VCaP (cell line): ENCODE results near the gene KRTAP10-5.
"Not testable (repeated sequence)": the region's sequence is repeated elsewhere in the genome, so short reads cannot be mapped to it uniquely, and the experiment has no call there.

Experiments used
- H3K27ac ChIP-seq: fragments of 450-650 bp; 2 replicates; pipeline ENCODE4 v1.5.1; 2017
- TF ChIP-seq, protein P1 (sequence below): fragments of 450-650 bp; conservative IDR thresholded peaks from 2 replicates; pipeline ENCODE4 v1.5.1; 2017; ENCODE audit warnings: mild to moderate bottlenecking, moderate library complexity

The KRTAP10-5 gene

DNA sequence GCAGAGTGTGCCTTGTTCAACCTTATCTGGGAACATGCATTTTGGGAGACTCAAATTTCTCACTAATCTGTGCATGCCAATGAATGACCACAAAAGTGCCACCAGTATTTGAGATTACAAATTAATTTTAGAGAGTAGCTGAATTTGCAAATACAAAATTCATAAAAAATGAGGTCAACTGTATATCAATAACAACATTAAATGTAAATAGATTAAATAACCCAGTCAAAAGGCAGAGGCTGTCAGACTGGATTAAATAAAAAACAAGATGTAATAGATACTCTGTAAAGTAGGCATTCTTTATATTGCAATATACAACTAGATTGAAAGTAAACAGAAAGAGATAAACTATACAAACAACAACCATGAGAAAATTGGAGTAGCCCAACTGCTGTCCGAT, 16.3 kb downstream of the KRTAP10-5 start:
- TF ChIP-seq, protein P1, sequence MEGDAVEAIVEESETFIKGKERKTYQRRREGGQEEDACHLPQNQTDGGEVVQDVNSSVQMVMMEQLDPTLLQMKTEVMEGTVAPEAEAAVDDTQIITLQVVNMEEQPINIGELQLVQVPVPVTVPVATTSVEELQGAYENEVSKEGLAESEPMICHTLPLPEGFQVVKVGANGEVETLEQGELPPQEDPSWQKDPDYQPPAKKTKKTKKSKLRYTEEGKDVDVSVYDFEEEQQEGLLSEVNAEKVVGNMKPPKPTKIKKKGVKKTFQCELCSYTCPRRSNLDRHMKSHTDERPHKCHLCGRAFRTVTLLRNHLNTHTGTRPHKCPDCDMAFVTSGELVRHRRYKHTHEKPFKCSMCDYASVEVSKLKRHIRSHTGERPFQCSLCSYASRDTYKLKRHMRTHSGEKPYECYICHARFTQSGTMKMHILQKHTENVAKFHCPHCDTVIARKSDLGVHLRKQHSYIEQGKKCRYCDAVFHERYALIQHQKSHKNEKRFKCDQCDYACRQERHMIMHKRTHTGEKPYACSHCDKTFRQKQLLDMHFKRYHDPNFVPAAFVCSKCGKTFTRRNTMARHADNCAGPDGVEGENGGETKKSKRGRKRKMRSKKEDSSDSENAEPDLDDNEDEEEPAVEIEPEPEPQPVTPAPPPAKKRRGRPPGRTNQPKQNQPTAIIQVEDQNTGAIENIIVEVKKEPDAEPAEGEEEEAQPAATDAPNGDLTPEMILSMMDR, result no peak
- H3K27ac ChIP-seq, result no peak overlapping the region

DNA sequence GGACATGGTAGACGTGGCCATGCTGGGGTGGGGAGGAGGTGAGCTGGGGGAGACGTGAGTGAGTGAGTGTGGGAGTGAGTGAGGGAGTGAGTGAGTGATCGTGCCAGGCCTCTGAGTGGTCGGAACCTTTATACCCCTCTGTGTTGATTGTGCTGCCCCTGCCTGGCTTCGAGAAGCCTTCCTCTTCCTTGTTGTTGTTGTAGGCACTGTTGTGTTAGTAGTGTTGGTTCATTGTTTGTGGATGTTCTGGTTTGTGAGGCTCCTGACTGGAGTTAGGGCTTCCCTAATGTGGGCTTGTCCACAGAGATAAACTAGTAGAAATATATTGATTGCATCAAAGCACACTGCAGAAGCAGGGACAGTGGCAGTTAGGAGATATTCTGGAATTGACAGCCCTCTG, 21.7 kb downstream of the KRTAP10-5 start, which contains the start of gene KRTAP10-3:
Gene KRTAP10-3, minus strand, starts transcription at position 101 of the 400 bp plus-strand sequence. Its CDS starts 80 bp downstream, at position 21.
- TF ChIP-seq, protein P1, result no peak

DNA sequence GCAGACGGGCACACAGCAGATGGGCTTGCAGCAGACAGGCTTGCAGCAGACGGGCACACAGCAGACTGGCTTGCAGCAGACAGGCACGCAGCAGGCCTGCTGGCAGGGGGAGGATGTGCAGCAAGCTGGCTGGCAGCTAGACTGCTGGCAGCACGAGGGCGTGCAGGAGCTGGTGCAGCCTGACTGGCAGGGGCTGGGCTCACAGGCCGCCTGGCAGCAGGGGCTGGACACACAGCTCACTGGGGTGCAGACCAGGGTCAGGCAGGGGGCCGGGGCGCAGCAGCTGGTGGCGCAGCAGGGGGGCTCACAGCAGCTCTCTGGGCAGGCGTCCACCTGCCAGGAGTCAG, 22.1 kb downstream of the KRTAP10-5 start:
- H3K27ac ChIP-seq, result not testable (repeated sequence)

More for the DNA sequence above, 21.7 kb downstream of the KRTAP10-5 start, which contains the start of gene KRTAP10-3:
- H3K27ac ChIP-seq, result no peak within 1 kb of the TSS

DNA sequence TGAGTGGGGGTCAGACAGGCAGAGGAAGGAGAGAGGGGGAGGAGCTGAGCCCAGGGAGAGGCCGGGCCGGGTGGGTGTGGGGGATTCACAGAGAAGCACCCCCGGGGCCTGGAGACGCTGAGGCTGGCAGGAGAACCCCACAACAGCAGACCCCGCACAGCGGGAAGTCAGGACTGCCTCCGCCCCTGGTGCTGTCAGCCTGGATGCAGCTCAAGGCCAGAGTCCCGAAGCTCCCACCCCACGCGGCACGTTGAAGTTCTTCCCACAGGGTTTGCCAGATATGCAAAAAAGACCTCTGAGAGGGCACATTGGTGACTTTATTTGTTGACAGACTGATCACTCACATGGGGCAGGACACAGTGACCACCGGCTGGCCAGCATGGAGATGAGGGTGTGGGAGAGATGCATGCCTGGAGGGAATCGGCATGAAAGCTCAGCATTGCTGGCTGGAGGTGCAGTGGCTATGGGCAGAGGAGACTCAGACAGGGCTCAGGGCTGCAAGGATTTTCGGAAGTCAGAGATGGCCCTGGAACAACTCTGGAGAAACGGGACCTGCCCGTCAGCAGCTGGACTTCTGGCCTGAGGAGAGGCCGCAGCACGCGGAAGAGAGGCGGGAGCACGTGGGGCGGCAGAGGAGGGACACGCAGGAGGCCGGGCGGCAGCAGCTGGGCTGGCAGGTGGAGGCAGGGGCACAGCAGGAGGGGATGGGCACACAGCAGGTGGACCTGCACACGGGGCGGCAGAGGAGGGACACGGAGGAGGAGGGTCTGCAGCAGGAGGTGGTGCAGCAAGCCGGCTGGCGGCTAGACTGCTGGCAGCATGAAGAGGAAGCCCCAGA, 22.7 kb downstream of the KRTAP10-5 start:
- no peak overlapping the region for H3K27ac ChIP-seq
- TF ChIP-seq, protein P1, result no peak

DNA sequence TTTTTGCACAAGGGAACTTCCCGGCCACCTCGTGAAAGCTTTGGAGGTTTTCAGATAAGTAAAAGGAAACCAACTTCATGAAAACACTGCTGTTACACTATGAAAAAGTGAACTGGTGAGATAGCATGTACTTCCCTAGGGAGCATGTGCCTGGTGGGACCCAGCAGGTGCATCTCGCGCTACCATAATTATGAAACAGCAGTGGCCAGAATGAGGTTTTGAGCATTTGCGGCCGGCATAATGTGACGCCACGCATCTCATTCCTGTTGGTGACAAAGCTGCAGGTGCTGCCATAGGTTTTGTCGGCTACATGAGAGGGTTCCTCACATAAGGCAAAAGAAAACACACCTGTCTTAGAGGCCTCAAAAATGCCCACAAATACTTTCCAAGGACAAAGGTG, 23.5 kb downstream of the KRTAP10-5 start:
- TF ChIP-seq, protein P1, result no peak
- H3K27ac ChIP-seq, result no peak overlapping the region

DNA sequence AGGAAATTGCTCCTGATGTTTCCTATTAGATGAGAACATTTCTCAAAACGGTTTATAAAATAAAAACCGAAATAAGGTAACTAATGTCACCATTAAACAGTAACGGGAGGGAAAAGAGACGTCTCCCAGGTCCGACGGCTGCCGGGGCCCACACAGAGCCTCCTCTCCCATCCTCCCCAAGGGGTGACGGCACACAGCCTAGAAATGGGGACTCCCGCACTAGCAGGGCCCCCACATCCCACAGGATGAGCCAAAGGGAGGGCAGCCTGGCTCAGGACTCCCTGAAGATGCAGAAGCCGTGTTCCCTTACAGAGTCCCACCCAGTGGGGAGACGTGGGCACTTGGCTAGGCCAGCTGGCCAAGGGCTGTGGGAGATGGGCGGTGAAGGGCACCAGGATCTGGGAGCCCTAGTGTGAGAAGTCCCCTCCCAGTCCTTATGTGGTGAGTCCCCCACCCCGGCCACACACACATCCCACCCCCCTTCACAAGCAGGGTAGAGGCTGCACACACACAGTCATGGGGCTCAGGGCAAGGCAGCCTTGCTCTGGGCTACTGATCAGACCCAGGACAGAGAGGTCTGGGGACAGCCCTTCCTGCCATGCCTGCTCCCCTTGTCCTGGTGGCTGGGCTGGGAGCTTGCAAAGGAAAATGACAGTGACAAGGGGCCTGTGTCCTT, 25.1 kb downstream of the KRTAP10-5 start:
- TF ChIP-seq, protein P1, result no peak

DNA sequence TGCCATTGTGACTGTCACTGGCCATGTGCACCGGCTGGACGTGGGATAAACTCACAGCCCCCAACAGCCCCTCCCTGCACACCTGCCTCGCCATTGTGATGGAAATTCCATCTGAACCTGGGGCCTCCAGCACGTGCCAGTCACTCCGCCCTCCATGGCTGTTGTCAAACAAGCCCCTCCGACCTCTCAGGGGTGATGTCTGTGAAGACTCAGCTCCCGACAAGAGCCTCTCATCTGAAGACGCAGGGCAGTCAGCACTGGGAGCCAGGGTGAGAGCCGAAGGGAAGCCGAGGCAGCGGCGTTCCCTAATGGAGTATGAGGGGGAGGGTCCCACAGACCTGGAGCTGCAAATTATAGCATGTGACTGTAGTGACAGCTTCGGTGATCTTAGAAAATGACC, 27.7 kb downstream of the KRTAP10-5 start:
- no peak overlapping the region for H3K27ac ChIP-seq
- TF ChIP-seq, protein P1, result no peak

More for the DNA sequence above, 25.1 kb downstream of the KRTAP10-5 start:
- H3K27ac ChIP-seq, result no peak overlapping the region

DNA sequence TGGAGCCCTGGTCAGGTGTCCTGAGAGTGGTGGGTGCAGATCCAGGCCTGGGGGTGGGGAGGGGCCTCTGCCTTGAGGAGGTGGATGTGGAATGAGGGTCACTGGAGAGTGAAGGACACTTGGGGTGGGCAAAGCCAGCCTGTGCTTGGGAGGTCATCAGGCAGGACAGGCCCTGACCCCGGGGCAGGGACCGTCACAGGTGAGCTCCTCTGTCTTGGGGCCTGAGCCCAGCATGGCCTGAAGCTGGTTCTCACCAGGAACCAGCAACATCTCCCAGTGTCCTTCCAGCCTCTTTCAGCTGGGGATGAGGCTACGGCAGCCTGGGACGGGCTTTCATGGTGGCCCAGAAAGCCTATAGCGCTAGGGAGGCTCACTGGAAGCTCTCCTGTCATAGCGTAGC, 28.3 kb downstream of the KRTAP10-5 start:
- H3K27ac ChIP-seq, result no peak overlapping the region
- TF ChIP-seq, protein P1, result no peak
